NT2/D1 (cell line): Measurements from ENCODE around the gene HLF.

Experiments used
- SUZ12 ChIP-seq: IDR thresholded peaks from 2 replicates; pipeline ENCODE4 v1.6.1; 2011; ENCODE audit not compliant: insufficient read length, insufficient read depth; ENCODE audit errors: extremely low read depth
- YY1 ChIP-seq: IDR thresholded peaks from 2 replicates; pipeline ENCODE4 v1.6.1; 2011; ENCODE audit not compliant: insufficient read length, insufficient read depth

DNA sequence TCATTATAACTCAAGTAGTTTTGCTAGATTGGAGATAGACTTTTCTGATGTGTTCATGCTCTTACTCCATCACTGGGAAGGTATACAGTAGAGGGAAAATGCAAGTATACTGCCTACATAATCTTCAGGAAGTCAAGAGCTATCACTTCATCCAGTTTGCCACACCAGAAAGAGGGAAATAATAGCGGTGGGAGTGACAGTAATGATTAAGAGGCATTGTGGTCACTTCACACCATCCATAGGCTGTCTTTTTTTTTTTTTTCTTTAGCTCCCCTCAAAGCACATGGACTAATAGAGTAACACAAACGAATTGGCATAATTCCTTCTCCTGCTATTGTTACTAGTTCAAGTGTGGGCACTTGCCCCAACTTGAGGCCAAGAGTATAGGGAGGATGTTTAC lies 28.4 kb upstream of the HLF start:
- TF ChIP-seq YY1 (no peak), SUZ12 (no peak)
